Measurements from ENCODE around the gene TTLL11. TPM values are rescaled to one million over a fixed set of nuclear protein-coding genes. Genes with fewer than 3 reads are reported as not detected.

The TTLL11 gene
- total RNA-seq, 4 donors from 2014 or later, result 3.0 to 9.9 (median 7.4) TPM

DNA sequence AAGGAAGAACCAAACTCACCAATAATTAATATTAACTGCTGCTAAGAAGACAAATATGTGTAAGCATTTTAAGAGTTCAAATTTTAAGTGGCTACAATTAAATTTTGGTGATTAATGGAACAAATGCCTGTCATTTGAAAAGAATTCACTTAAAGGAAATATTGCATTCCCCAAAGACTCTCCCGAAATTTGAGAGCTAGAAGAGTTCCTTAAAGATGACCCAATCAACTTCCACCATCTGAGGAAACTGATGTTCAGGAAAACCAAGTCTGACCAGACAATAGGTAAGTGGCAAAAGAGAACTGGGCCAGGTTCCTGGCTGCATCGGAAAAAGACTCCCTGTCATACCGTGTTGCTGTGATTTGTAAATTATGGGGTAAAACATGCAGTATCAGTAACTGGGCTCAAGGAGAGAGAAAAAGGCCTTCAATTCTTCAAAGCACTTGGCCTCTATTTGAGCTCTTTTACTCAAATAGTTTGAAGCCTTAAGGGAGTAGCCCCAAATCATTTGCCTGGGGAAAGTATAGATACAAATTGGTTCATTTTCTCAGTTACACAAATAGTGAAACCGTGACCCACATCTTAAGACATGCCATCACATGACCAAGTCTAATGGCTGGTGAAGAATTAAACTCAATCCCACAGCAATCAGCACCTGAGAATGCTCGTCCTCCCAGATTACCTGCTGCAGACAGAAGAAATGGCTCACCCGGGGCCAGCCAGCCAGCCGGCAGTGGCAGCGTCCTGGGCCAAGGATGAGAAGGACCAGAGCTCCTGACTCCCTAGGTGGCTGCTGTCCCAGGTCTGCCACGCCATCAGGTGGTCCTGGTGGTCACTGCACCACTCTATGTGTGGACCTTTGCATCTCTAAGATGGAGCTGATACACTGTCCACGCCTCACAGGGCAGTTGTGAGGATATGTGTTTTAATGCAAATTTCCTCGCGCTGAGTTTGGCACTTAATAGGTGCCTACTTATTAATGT, 162.9 kb downstream of the TTLL11 start:
- Histone ChIP-seq H3K27ac (no peak overlapping the region), H3K4me3 (no peak overlapping the region), H3K27me3 (no peaks in the 10 kb centered on the region), H3K9me3 (no peaks in the 10 kb centered on the region), H3K4me1 (no peaks in the 10 kb centered on the region), H3K36me3 (peaks cover 0 to 4% (median 0%) of the 10 kb centered on the region in 3 donors)
- no peak for DNase-seq
- TF ChIP-seq, protein P1, sequence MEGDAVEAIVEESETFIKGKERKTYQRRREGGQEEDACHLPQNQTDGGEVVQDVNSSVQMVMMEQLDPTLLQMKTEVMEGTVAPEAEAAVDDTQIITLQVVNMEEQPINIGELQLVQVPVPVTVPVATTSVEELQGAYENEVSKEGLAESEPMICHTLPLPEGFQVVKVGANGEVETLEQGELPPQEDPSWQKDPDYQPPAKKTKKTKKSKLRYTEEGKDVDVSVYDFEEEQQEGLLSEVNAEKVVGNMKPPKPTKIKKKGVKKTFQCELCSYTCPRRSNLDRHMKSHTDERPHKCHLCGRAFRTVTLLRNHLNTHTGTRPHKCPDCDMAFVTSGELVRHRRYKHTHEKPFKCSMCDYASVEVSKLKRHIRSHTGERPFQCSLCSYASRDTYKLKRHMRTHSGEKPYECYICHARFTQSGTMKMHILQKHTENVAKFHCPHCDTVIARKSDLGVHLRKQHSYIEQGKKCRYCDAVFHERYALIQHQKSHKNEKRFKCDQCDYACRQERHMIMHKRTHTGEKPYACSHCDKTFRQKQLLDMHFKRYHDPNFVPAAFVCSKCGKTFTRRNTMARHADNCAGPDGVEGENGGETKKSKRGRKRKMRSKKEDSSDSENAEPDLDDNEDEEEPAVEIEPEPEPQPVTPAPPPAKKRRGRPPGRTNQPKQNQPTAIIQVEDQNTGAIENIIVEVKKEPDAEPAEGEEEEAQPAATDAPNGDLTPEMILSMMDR (IDR thresholded peaks at IDR 0.05), result peak in 1 of 6 experiments; percentile 14
- TF ChIP-seq POLR2A (IDR thresholded peaks at IDR 0.05), result no peak

DNA sequence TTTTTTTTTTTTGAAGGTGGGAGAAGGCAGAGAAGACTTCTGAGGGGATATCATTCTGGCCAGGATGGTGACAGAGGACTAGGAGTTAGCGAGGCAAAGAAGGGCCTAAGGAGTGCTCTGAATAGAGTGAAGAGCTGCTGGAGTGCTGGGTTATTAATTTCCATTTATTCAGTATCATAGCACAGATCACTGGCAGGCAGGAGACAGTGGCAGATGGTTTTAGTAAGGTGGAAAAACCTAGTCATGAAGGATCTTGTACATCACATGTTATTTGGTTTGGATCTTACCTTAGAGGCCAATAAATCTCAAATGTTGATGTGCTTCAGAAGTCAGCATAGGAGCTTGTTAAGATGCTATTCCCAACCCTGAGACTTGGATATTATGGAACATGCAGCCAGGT, 165.5 kb downstream of the TTLL11 start:
- Histone ChIP-seq H3K4me1 (no peaks in the 10 kb centered on the region), H3K27ac (no peak overlapping the region), H3K4me3 (no peak overlapping the region), H3K27me3 (no peaks in the 10 kb centered on the region), H3K36me3 (peaks cover 0 to 4% (median 0%) of the 10 kb centered on the region in 3 donors), H3K9me3 (no peaks in the 10 kb centered on the region)
- TF ChIP-seq, protein P1 (IDR thresholded peaks at IDR 0.05), result no peak
- TF ChIP-seq POLR2A (IDR thresholded peaks at IDR 0.05), result no peak
- no peak for DNase-seq

DNA sequence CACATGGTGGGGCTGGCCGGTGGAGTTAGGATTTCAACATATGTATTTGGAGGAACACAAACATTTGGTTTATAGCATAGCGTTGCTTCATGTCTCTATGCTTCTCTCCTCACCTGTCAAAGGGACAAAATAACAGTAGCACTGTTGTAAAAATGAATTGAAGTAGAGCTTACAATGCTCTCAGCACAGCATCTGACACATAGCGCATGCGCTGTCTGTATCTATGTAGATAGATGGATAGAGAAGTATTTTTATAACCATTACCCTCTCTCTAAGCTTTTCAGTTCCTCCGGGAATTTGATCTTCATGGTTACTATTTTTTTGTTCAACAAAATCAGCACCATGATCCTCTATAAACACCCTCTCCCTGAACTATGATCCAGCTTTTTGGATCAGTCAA, 166.0 kb downstream of the TTLL11 start:
- H3K27me3 ChIP-seq, result no peaks in the 10 kb centered on the region
- no peaks in the 10 kb centered on the region for H3K4me1 ChIP-seq
- no peak overlapping the region for H3K4me3 ChIP-seq
- H3K27ac ChIP-seq, result no peak overlapping the region
- no peaks in the 10 kb centered on the region for H3K9me3 ChIP-seq
- H3K36me3 ChIP-seq, result peaks cover 0 to 4% (median 0%) of the 10 kb centered on the region in 3 donors
- no peak for TF ChIP-seq POLR2A (IDR thresholded peaks at IDR 0.05)
- TF ChIP-seq, protein P1 (IDR thresholded peaks at IDR 0.05), result no peak
- DNase-seq, result no peak

DNA sequence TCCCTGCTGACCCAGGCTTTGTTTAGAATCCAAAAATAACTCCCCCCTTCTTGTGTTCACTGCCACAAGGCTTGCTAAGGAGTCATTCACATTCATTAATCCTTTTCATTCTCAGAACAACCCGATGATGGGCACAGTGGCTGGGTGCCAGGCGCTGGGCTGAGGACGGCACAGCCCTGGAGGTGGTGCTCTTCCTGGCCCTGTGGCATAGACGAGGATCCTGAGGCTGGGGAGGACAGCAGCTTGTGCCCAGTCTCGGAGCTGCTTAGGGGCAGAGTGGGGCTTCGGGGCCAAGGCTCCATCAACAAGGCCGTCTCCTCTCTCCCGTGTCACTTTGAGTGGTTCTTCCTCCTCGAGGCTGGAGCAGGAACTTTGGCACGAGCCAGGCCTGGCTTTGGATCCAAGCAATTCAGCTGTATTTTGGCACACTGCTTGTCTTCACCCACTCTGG, 166.7 kb downstream of the TTLL11 start:
- no peak overlapping the region for H3K4me3 ChIP-seq
- no peaks in the 10 kb centered on the region for H3K27me3 ChIP-seq
- H3K4me1 ChIP-seq, result no peaks in the 10 kb centered on the region
- no peak overlapping the region for H3K27ac ChIP-seq
- H3K9me3 ChIP-seq, result no peaks in the 10 kb centered on the region
- peaks cover 0 to 4% (median 0%) of the 10 kb centered on the region in 3 donors for H3K36me3 ChIP-seq
- TF ChIP-seq, protein P1 (IDR thresholded peaks at IDR 0.05), result no peak
- TF ChIP-seq POLR2A (IDR thresholded peaks at IDR 0.05), result no peak
- no peak for DNase-seq

DNA sequence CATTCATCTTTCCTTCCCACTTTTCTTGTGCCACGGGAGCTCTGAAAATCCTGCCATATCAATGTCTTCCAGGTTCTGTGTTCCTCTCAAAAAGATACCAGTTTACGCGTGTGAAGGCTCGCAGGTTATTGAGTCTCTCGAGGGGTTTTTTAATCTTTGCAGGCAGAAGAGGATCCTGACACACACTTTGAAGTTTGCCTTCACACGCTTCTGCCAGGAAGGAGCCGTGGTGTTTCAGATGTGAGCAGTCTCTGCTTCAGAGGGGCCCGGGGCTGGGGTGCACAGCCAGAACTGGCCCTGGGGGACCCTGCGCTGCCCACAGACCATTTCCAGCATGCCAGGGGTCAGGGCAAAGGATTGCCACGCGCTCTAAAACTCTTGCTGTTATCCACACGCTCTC, 167.2 kb downstream of the TTLL11 start:
- Histone ChIP-seq H3K4me1 (no peaks in the 10 kb centered on the region), H3K27me3 (no peaks in the 10 kb centered on the region), H3K9me3 (no peaks in the 10 kb centered on the region), H3K36me3 (peaks cover 0 to 4% (median 0%) of the 10 kb centered on the region in 3 donors), H3K4me3 (no peak overlapping the region), H3K27ac (no peak overlapping the region)
- TF ChIP-seq POLR2A (IDR thresholded peaks at IDR 0.05), result no peak
- TF ChIP-seq, protein P1 (IDR thresholded peaks at IDR 0.05), result no peak
- DNase-seq, result no peak

Measured in Peyer's patch (tissue), 4 donors.